HEK293 (cell line): ENCODE measurements around the gene ARID5A.

Experiments used
- GLIS1 ChIP-seq: fragments of 450-650 bp; formaldehyde crosslinking; IDR thresholded peaks from 2 replicates; pipeline ENCODE4 v1.5.1; 2016; ENCODE audit warnings: missing biosample characterization, missing genetic modification characterization
- PRDM1 ChIP-seq: fragments of 450-650 bp; formaldehyde crosslinking; IDR thresholded peaks from 2 replicates; pipeline ENCODE4; 2016; ENCODE audit warnings: missing biosample characterization, missing genetic modification characterization
- REPIN1 ChIP-seq: fragments of 450-650 bp; formaldehyde crosslinking; IDR thresholded peaks from 2 replicates; pipeline ENCODE4 v1.5.1; 2017; ENCODE audit warnings: missing biosample characterization, missing genetic modification characterization, low read depth
- ZNF155 ChIP-seq: fragments of 450-650 bp; formaldehyde crosslinking; IDR thresholded peaks from 2 replicates; pipeline ENCODE4 v1.5.1; 2016; ENCODE audit warnings: missing biosample characterization, missing genetic modification characterization
- ZNF274 ChIP-seq, 2 experiments: fragments of 200-500 bp in 1 of 2; fragments of 450-650 bp in 1 of 2; sonication (Bioruptor generic) in 1 of 2; formaldehyde crosslinking in 1 of 2; IDR thresholded peaks; 2 replicates each; pipeline versions ENCODE4 v1.5.1 to v1.6.1; 2014 to 2016; ENCODE audit warnings: borderline replicate concordance in 1 of 2, inconsistent platforms in 1 of 2, low read length in 1 of 2, missing biosample characterization in 1 of 2, missing genetic modification characterization in 1 of 2
- ZNF311 ChIP-seq: fragments of 450-650 bp; formaldehyde crosslinking; IDR thresholded peaks from 2 replicates; pipeline ENCODE4 v1.5.1; 2017; ENCODE audit warnings: missing biosample characterization, missing genetic modification characterization, borderline replicate concordance
- ZNF350 ChIP-seq: fragments of 450-650 bp; formaldehyde crosslinking; IDR thresholded peaks from 2 replicates; pipeline ENCODE4 v1.5.0; 2017; ENCODE audit warnings: missing biosample characterization, mild to moderate bottlenecking, missing genetic modification characterization
- ZNF544 ChIP-seq: fragments of 450-650 bp; formaldehyde crosslinking; IDR thresholded peaks from 2 replicates; pipeline ENCODE4 v1.5.0; 2017; ENCODE audit warnings: missing biosample characterization, missing genetic modification characterization
- ZNF776 ChIP-seq: fragments of 450-650 bp; formaldehyde crosslinking; IDR thresholded peaks from 2 replicates; pipeline ENCODE4 v1.5.0; 2017; ENCODE audit warnings: missing biosample characterization, missing genetic modification characterization, borderline replicate concordance
- TF ChIP-seq, protein P1 (sequence below): fragments of 450-650 bp; formaldehyde crosslinking; IDR thresholded peaks from 2 replicates; pipeline ENCODE4 v1.5.1; 2017; ENCODE audit warnings: missing biosample characterization, missing genetic modification characterization
- TF ChIP-seq, protein P2 (sequence below): fragments of 450-650 bp; formaldehyde crosslinking; IDR thresholded peaks from 2 replicates; pipeline ENCODE4 v1.5.1; 2016; ENCODE audit warnings: missing biosample characterization, missing genetic modification characterization
- TF ChIP-seq, protein P3 (sequence below): fragments of 450-650 bp; formaldehyde crosslinking; IDR thresholded peaks from 2 replicates; pipeline ENCODE4 v1.5.1; 2016; ENCODE audit warnings: missing biosample characterization, missing genetic modification characterization

DNA sequence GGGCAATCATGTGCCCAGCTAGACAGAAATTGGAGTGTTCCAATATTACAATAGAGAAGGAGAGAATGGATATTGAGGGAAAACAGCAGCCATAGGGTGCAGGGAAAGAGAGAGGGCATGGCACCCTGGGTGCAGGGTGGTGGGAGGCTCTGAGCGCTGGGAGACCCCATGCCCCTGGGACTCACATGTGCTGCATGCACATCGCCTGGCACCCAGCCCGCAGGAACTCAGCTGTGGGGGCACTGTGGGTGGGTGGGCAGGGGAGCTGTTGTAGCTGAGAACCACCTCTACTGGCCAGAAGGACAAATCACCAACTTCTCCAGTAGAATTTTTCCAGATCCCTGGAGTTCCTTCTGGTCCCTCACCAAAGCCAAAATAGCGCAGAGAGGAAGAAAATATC lies 24.2 kb upstream of the ARID5A start:
- no peak for TF ChIP-seq PRDM1 (tag by site-specific recombination)
- no peak for TF ChIP-seq ZNF311
- no peak for TF ChIP-seq ZNF155 (tag by site-specific recombination)
- TF ChIP-seq, protein P1, sequence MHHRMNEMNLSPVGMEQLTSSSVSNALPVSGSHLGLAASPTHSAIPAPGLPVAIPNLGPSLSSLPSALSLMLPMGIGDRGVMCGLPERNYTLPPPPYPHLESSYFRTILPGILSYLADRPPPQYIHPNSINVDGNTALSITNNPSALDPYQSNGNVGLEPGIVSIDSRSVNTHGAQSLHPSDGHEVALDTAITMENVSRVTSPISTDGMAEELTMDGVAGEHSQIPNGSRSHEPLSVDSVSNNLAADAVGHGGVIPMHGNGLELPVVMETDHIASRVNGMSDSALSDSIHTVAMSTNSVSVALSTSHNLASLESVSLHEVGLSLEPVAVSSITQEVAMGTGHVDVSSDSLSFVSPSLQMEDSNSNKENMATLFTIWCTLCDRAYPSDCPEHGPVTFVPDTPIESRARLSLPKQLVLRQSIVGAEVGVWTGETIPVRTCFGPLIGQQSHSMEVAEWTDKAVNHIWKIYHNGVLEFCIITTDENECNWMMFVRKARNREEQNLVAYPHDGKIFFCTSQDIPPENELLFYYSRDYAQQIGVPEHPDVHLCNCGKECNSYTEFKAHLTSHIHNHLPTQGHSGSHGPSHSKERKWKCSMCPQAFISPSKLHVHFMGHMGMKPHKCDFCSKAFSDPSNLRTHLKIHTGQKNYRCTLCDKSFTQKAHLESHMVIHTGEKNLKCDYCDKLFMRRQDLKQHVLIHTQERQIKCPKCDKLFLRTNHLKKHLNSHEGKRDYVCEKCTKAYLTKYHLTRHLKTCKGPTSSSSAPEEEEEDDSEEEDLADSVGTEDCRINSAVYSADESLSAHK = no peak
- TF ChIP-seq, protein P2, sequence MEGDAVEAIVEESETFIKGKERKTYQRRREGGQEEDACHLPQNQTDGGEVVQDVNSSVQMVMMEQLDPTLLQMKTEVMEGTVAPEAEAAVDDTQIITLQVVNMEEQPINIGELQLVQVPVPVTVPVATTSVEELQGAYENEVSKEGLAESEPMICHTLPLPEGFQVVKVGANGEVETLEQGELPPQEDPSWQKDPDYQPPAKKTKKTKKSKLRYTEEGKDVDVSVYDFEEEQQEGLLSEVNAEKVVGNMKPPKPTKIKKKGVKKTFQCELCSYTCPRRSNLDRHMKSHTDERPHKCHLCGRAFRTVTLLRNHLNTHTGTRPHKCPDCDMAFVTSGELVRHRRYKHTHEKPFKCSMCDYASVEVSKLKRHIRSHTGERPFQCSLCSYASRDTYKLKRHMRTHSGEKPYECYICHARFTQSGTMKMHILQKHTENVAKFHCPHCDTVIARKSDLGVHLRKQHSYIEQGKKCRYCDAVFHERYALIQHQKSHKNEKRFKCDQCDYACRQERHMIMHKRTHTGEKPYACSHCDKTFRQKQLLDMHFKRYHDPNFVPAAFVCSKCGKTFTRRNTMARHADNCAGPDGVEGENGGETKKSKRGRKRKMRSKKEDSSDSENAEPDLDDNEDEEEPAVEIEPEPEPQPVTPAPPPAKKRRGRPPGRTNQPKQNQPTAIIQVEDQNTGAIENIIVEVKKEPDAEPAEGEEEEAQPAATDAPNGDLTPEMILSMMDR (tag by site-specific recombination) = no peak
- no peak for TF ChIP-seq GLIS1
- no peak for TF ChIP-seq ZNF776 (tag by site-specific recombination)
- TF ChIP-seq, protein P3, sequence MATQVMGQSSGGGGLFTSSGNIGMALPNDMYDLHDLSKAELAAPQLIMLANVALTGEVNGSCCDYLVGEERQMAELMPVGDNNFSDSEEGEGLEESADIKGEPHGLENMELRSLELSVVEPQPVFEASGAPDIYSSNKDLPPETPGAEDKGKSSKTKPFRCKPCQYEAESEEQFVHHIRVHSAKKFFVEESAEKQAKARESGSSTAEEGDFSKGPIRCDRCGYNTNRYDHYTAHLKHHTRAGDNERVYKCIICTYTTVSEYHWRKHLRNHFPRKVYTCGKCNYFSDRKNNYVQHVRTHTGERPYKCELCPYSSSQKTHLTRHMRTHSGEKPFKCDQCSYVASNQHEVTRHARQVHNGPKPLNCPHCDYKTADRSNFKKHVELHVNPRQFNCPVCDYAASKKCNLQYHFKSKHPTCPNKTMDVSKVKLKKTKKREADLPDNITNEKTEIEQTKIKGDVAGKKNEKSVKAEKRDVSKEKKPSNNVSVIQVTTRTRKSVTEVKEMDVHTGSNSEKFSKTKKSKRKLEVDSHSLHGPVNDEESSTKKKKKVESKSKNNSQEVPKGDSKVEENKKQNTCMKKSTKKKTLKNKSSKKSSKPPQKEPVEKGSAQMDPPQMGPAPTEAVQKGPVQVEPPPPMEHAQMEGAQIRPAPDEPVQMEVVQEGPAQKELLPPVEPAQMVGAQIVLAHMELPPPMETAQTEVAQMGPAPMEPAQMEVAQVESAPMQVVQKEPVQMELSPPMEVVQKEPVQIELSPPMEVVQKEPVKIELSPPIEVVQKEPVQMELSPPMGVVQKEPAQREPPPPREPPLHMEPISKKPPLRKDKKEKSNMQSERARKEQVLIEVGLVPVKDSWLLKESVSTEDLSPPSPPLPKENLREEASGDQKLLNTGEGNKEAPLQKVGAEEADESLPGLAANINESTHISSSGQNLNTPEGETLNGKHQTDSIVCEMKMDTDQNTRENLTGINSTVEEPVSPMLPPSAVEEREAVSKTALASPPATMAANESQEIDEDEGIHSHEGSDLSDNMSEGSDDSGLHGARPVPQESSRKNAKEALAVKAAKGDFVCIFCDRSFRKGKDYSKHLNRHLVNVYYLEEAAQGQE (tag by site-specific recombination) = no peak
- no peak for TF ChIP-seq ZNF274 (IDR thresholded peaks at IDR 0.05; ENCODE audit: low read length)
- no peak for TF ChIP-seq ZNF274 (tag by site-specific recombination; IDR thresholded peaks at IDR 0.05; ENCODE audit: borderline replicate concordance)
- no peak for TF ChIP-seq ZNF544 (tag by site-specific recombination)
- no peak for TF ChIP-seq ZNF350 (tag by site-specific recombination)
- no peak for TF ChIP-seq REPIN1 (tag by site-specific recombination)
